AG09319 (cell line): ENCODE data around the gene RBM5.

ENCODE experiments used
- DNase-seq: peaks from one replicate; pipeline ENCODE4 v3.0.0-alpha.2; 2010; ENCODE audit warnings: low read depth; ENCODE audit errors: extremely low read depth
- TF ChIP-seq, protein P1 (sequence below): IDR thresholded peaks from 2 replicates; pipeline ENCODE4 v1.5.1; 2011; ENCODE audit warnings: low read depth, mild to moderate bottlenecking, inconsistent platforms, low read length, moderate library complexity

Gene RBM5

DNA sequence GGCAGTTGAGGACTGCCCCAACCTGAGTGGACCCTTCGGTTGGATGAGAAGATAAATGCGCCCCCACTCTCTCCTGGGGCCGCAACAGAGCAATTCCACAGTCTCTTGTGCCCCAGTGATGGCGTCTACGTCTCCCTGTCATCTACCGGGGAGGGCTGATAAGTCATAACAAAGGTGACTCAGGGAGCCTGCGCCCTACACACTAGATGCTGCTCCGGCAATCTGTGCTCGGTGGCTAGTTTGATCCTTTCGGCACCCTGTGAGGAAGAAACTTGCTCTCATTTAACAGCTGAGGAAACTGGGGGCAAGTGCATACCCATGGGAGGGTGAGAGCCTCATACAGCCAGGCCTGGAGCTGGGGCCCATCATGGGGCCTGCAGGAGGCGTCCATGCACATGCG, 52.3 kb downstream of the RBM5 start:
- TF ChIP-seq, protein P1, sequence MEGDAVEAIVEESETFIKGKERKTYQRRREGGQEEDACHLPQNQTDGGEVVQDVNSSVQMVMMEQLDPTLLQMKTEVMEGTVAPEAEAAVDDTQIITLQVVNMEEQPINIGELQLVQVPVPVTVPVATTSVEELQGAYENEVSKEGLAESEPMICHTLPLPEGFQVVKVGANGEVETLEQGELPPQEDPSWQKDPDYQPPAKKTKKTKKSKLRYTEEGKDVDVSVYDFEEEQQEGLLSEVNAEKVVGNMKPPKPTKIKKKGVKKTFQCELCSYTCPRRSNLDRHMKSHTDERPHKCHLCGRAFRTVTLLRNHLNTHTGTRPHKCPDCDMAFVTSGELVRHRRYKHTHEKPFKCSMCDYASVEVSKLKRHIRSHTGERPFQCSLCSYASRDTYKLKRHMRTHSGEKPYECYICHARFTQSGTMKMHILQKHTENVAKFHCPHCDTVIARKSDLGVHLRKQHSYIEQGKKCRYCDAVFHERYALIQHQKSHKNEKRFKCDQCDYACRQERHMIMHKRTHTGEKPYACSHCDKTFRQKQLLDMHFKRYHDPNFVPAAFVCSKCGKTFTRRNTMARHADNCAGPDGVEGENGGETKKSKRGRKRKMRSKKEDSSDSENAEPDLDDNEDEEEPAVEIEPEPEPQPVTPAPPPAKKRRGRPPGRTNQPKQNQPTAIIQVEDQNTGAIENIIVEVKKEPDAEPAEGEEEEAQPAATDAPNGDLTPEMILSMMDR = no peak
- DNase-seq = no peak

DNA sequence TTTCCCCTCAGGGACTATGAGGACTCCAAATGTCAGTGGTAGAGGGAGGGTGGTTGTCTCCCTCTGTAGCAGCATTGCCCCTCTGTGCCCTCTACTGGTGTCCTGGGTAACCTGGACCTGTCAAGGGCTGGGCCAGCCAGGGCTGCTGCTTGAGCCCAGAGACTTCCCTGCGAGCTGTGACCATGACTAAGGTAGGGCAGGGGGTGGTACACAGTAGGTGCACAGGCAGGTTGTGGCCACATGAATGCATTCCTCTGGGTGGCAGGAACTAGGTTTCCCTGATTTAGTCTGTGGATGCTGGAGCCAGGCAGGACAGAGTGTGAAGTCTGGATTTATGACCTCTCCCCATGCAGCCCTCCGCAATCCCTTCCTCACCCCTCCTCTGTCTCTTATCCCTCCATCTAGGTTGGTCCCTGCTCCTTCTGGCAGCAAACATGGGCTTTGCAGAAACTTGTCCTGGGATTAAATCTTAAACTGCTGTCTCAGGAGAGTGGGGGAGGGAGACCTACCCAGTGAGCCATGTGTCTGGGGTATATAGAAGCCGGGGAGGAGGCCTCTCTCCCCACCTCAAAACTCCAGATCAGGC, 57.7 kb downstream of the RBM5 start:
- TF ChIP-seq, protein P1 = no peak
- no peak for DNase-seq

DNA sequence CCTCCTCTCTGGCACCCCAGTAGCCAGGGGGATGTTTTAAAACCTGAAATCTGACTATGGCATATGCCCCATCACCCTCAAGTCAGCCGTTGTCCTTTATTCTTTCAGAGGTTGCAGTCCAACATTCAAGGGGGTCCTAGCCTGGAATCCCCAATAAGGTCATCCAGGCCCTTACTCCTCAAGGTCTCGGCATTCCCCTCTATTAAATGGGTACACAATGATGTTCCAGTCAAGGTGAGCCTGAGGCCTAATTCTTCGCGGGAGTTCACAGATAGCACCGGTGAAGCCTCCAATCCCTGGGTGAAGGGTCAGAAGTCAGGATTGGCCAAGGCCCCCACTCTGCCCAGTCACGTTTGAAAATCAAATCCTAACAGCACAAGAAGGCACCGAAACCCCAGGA, 58.3 kb downstream of the RBM5 start:
- no peak for DNase-seq
- TF ChIP-seq, protein P1 = no peak

DNA sequence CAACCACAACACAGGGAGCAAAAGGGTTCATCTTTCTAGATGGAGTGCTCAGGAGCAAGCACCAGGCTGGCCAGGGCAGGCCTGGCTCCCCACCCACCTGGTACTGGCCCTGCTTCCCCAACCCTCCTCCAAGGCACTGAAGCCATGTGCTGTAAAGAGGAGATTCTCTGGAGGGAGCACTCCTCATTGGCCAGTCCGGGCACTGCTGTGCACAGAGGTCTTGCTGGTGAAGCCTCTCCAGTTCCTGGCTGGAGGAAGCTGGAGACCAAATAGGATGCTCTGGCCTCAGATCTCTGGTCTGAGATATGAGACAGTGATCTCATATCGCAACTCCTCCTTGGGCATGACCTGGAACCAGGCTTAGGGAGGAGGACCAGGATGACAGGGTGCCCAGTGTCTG, 58.7 kb downstream of the RBM5 start:
- TF ChIP-seq, protein P1 = no peak
- DNase-seq = no peak

DNA sequence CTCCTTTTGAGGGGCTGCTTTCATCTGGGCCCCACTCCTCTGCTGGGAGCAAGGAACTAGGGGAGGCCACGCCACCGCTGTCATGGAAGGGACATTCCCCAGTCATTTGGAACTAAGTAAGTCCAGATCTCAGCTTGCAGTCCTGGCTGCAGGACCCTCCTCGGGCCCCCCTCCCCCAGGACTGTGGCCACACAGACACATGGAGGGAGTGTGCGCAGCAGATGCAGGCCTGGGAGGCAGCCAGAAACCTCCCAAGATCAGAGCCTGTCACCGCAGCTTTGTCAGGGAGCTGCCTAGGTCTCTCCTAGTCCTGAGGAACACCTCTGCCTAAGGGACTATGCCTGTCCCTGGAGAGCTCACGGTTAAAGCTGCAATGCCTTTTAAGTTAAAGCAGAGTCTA, 59.1 kb downstream of the RBM5 start:
- no peak for DNase-seq
- TF ChIP-seq, protein P1 = no peak

DNA sequence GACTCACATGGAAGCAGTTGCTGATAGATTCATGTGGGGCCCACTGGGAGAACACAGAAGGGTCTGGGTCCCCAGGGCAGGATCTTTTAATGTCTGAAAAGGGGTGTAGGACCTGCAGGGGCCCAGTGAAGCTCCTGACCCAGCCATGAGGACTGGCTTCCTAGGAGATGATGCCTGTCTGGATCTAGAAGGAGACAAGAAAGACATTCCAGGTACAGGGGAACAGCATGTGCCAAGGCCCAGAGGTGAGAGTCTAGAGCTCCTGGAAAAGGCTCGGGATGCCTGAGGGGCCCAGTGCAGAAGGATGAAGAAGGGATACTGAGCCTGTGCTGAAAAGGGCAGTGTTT, 61.7 kb downstream of the RBM5 start:
- DNase-seq = no peak
- TF ChIP-seq, protein P1 = no peak

DNA sequence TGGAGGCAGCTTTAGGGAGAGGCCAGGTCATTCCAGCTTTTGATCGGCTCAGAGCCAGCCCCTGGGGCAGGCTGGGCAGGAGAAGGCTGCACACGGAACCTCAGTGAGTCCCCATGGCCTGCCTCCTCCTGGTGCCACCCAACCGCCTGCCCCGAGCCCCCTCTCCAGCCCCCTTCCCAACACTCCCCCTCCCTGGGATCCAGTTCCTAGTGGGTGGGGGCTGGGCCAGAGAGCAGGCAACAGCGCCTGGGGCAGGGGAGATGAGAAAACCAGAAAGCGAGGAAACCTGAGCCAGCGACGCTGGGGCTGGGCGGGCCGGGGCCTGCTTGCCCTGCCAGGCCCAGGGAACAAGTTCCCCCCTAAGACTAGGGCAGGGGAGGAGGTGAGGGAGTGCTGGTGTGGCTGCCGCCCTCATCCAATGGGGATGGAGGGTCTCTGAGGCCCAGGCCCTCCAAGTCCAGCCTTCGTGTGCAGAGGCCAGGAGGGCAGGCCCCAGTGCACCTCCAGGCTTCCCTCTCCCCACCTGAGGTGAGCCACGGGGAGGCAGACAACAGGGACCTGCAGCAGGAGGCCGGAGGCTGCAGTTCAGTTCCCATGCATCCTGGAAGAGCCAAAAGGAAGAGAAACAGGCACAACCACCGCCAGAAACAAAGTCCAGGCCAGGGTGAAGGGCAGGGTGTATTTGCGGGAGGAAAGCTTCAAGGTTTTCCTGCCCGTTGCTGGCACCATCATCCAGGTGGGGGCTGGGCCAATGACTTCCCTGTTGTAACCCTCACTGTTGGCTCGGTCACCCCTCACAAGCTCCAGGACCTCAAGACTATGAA, 62.4 kb downstream of the RBM5 start:
- DNase-seq = no peak
- TF ChIP-seq, protein P1 = no peak
